Measurements from ENCODE around the gene SP3.

DNA sequence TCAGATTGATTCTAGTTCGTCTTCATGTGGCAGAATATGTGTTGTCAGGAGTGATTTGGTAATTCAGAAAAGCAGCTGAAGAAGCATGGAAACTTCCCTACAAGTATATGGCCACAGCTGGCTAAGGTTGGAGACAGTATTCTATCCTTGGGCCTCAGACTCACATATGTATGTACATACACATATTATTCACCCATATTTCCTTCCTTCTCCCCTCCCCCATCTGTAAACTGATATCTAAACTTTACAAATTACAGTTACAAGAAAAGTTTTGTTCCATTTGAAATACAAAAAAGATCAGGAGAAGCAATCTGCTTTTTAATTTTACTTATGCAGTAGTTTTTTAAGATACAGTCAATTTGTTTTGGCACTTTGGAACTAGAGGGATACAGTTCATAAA, 3.1 kb downstream of the SP3 start:
- TF ChIP-seq POLR2A (IDR thresholded peaks at IDR 0.05) = no peak
- TF ChIP-seq, protein P1, sequence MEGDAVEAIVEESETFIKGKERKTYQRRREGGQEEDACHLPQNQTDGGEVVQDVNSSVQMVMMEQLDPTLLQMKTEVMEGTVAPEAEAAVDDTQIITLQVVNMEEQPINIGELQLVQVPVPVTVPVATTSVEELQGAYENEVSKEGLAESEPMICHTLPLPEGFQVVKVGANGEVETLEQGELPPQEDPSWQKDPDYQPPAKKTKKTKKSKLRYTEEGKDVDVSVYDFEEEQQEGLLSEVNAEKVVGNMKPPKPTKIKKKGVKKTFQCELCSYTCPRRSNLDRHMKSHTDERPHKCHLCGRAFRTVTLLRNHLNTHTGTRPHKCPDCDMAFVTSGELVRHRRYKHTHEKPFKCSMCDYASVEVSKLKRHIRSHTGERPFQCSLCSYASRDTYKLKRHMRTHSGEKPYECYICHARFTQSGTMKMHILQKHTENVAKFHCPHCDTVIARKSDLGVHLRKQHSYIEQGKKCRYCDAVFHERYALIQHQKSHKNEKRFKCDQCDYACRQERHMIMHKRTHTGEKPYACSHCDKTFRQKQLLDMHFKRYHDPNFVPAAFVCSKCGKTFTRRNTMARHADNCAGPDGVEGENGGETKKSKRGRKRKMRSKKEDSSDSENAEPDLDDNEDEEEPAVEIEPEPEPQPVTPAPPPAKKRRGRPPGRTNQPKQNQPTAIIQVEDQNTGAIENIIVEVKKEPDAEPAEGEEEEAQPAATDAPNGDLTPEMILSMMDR (IDR thresholded peaks at IDR 0.05) = no peak

Measured in right lobe of liver (tissue), 4 donors.